HG03520 (cell line): Measurements from ENCODE around the gene RAB11FIP4.

Source experiments
- ATAC-seq: cut with Tn5 transposase; IDR thresholded peaks from one replicate; pipeline ENCODE4 v1.9.1; 2021; ENCODE audit warnings: mild to moderate bottlenecking, moderate library complexity; ENCODE audit not compliant: unreplicated experiment

Gene RAB11FIP4

GRCh38 chr17:31405890-31406371, 14.5 kb downstream of the RAB11FIP4 start:
- no peak for ATAC-seq

GRCh38 chr17:31408586-31408985, 17.1 kb downstream of the RAB11FIP4 start:
- ATAC-seq, result no peak

- no peak for ATAC-seq
These were observed 20.3 kb downstream of the RAB11FIP4 start for GRCh38 chr17:31411707-31412285.

GRCh38 chr17:31412511-31412910, 21.0 kb downstream of the RAB11FIP4 start:
- ATAC-seq, result no peak

GRCh38 chr17:31413081-31413799, 21.8 kb downstream of the RAB11FIP4 start:
- no peak for ATAC-seq

DNA sequence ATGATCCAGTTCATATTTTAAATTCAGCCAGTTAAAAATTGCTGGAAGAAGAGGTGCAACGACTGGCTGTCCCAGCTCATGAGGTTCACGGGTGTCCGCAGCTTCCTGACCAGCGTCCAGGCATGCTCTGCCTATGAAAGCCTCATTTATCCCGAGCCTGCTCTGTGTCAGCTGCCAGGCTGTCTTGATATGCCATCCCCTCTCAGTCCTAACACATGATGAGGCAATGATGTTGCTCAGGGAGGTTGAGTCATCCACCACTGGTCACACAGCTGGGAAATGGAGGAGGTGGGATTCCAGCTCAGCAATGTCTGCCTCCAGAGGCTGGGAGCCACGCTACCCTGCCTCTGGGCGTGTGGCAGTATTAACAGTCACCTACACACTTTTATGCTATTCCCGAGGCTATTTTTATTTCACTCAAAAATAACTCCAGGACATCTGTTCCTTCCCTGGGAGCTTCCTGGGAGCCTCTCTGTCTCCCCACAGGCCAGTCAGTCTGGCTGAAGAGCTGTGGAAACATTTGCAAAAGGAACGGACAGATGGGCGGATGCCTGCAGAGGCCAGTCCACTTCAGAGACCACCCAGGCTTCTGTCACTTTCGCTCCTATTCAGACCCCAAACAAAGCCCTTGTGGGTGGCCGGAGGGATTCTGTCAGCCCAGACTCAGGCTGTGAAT, 22.5 kb downstream of the RAB11FIP4 start:
- ATAC-seq, result no peak

GRCh38 chr17:31414550-31414918, 23.1 kb downstream of the RAB11FIP4 start:
- ATAC-seq, result no peak

- no peak for ATAC-seq
These were observed 23.6 kb downstream of the RAB11FIP4 start for GRCh38 chr17:31415004-31415454.

GRCh38 chr17:31415640-31416502, 24.4 kb downstream of the RAB11FIP4 start:
- no peak for ATAC-seq

GRCh38 chr17:31416503-31416923, 25.0 kb downstream of the RAB11FIP4 start:
- ATAC-seq, result no peak

DNA sequence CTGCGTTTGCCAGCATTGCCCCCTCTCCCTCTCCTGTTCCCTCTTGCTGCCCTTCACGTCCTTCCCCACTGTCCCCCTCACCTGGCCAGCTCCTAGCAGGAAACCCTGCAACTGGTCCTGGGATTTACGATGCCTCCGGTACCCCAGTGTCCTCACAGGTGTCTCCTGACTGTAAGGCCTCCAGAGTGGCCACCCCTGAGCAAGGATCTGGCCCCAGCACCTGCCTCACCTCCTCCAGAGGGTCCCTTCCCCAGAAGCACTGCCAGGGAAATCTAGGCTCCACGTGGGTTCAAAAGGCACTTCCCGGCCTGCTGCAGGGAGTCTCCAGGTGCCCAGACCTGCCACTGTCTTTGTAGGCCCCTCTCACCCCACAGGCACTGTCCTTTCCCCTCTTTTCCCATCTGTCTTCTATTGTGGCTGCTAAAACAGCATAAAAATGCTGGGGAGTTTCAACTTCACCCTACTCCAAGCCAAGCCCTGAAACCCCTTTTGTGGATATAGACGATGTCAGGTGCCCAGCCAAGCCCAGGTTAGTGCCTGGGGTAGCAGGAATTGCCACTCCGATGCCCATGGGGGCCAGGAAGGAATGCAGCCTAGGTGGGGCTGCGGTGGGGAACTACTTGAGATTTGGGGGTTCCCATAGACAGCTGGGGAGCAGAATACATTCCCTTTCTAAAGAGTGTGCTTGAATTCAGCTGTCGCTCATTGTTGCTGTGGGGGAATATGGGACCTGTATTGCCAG, 25.7 kb downstream of the RAB11FIP4 start:
- ATAC-seq, result no peak

- no peak for ATAC-seq
These were observed 27.4 kb downstream of the RAB11FIP4 start for GRCh38 chr17:31418773-31419350.

- no peak for ATAC-seq
These were observed 31.0 kb downstream of the RAB11FIP4 start for GRCh38 chr17:31422443-31422842.

GRCh38 chr17:31424944-31425281, 33.4 kb downstream of the RAB11FIP4 start:
- no peak for ATAC-seq

GRCh38 chr17:31425282-31426040, 34.0 kb downstream of the RAB11FIP4 start:
- ATAC-seq, result no peak

- ATAC-seq, result no peak
These were observed 36.2 kb downstream of the RAB11FIP4 start for GRCh38 chr17:31427684-31428083.

GRCh38 chr17:31428111-31428510, 36.6 kb downstream of the RAB11FIP4 start:
- ATAC-seq, result no peak

GRCh38 chr17:31428512-31428911, 37.0 kb downstream of the RAB11FIP4 start:
- no peak for ATAC-seq

DNA sequence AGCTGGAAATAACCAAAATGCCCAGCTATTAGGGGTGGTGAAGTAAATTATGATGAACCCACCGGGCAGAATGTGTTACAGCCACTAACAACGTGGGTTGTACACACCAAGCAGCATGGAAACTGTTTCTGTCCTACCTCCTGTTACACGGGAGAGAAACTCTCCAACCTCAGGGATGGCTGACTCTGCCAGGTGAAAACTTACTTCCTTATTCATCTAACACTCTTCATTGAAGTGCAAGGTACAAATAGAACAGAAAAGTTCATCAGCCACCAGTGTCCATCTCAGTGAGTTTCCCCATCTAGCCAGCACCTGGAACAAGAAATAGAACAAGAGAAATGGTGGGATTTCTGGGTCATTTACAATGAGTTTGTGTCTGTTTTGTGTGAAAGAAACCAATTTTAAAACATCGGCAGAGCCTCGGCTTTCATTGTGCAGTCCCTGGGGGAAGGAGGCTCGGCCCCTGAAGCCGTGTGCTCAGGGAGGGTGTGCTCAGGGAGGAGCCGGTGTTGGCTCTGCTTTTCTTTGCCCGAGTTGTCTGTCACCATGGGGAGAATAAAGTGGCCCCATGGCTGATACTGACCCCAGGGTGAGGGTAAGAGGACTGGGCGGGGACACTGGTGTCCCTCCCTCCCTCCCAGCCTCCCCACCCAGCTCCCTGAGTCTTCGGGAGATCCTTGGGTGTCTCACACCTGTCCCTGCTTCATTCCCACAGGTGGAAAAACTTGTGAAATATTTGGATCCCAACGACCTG, 39.8 kb downstream of the RAB11FIP4 start:
- ATAC-seq, result no peak
